HCT116 (cell line): Measurements from ENCODE around the gene CBLIF. TPM values are rescaled to one million over a fixed set of nuclear protein-coding genes. Genes with fewer than 3 reads are reported as not detected.
"Not testable (repeated sequence)": the region's sequence is repeated elsewhere in the genome, so short reads cannot be mapped to it uniquely, and the experiment has no call there.

Experiments used
- ATAC-seq: fragments of 200-7000 bp; cut with Tn5 transposase; 2 replicates; pipeline ENCODE4 v1.9.1; 2020; ENCODE audit warnings: mild to moderate bottlenecking, moderate library complexity
- BruUV-seq: library from RNA; stranded (reverse); fragments of 400-500 nt; replicated peaks from 2 replicates; lab custom pipeline; 2021; lab: Mats Ljungman, UMichigan
- CTCF ChIA-PET: fragments of 300-600 bp; sonication (Branson Sonifier 250); formaldehyde crosslinking; loops from one replicate; lab custom pipeline; 2021; ENCODE audit warnings: antibody characterized with exemption; lab: Charles Lee
- POLR2A ChIA-PET: fragments of 300-600, 350-600 bp; sonication (Branson Sonifier 250); formaldehyde crosslinking; loops from one replicate; lab custom pipeline; 2021; ENCODE audit warnings: antibody characterized with exemption; lab: Charles Lee
- RAD21 ChIA-PET, 2 experiments: fragments of 300-600 bp; sonication (Branson Sonifier 250); formaldehyde crosslinking; loops; one replicate each; lab custom pipeline; 2023; ENCODE audit warnings: low total read pairs in 2 of 2; ENCODE audit not compliant: uncharacterized antibody in 2 of 2, unreplicated experiment in 2 of 2, low non-redundant PET in 1 of 2; lab: Charles Lee
- DNase-seq: peaks from one replicate; pipeline ENCODE4 v3.0.0-alpha.2; 2010; ENCODE audit warnings: low read depth, low spot score
- H2AFZ ChIP-seq: fragments of 200-600 bp; shearing (Covaris generic), sonication (generic); 2 replicates; pipeline ENCODE4 v1.6.1; 2017; ENCODE audit warnings: low read depth, mixed run types, mixed read lengths, antibody characterized with exemption, low read length; ENCODE audit not compliant: poor library complexity, severe bottlenecking
- H3K27ac ChIP-seq: 2 replicates; pipeline ENCODE4 v1.5.1; 2012; ENCODE audit warnings: low read depth, low read length
- H3K27me3 ChIP-seq: fragments of 200-600 bp; sonication (generic); 2 replicates; pipeline ENCODE4 v1.6.1; 2016; ENCODE audit warnings: mixed run types, low read length, mixed read lengths; ENCODE audit not compliant: insufficient read depth
- H3K36me3 ChIP-seq, 2 experiments: fragments of 200-500 bp in 1 of 2; fragments of 200-600 bp in 1 of 2; sonication (Bioruptor generic) in 1 of 2; sonication (generic) in 1 of 2; 2 replicates each; pipeline versions ENCODE4 v1.5.1 to v1.6.1; 2014 to 2016; ENCODE audit warnings: low read length in 2 of 2, inconsistent platforms in 1 of 2, mixed read lengths in 1 of 2, mixed run types in 1 of 2; ENCODE audit not compliant: insufficient read depth in 2 of 2, control insufficient read depth in 1 of 2
- H3K4me1 ChIP-seq, 2 experiments: fragments of 200-600 bp in 1 of 2; sonication (generic) in 1 of 2; 2 replicates each; pipeline versions ENCODE4 v1.5.1 to v1.6.1; 2012 to 2017; ENCODE audit warnings: low read length in 2 of 2, inconsistent platforms in 1 of 2, mild to moderate bottlenecking in 1 of 2, mixed read lengths in 1 of 2, mixed run types in 1 of 2, moderate library complexity in 1 of 2; ENCODE audit not compliant: insufficient read depth in 2 of 2, control insufficient read depth in 1 of 2
- H3K4me2 ChIP-seq: fragments of 200-600 bp; sonication (generic); 2 replicates; pipeline ENCODE4 v1.6.1; 2017; ENCODE audit warnings: mixed run types, low read length, mixed read lengths
- H3K4me3 ChIP-seq, 2 experiments: fragments of 200-600 bp in 1 of 2; sonication (generic) in 1 of 2; replicated peaks in 1 of 2; 2 replicates each; pipeline ENCODE4 v1.5.1; 2011 to 2016; ENCODE audit warnings: low read length in 2 of 2, control low read depth in 1 of 2, low read depth in 1 of 2, mild to moderate bottlenecking in 1 of 2, mixed read lengths in 1 of 2, mixed run types in 1 of 2
- H3K79me2 ChIP-seq: fragments of 200-600 bp; sonication (generic); 2 replicates; pipeline ENCODE4 v1.6.1; 2017; ENCODE audit warnings: mild to moderate bottlenecking, mixed run types, low read length, moderate library complexity, mixed read lengths; ENCODE audit not compliant: insufficient read depth
- H3K9ac ChIP-seq: fragments of 200-600 bp; sonication (generic); 2 replicates; pipeline ENCODE4 v1.6.1; 2016; ENCODE audit warnings: low read length, mixed read lengths
- H3K9me2 ChIP-seq: fragments of 200-600 bp; sonication (generic), shearing (Covaris generic); 2 replicates; pipeline ENCODE4 v1.6.1; 2017; ENCODE audit warnings: mixed run types, mild to moderate bottlenecking, moderate library complexity; ENCODE audit not compliant: insufficient read depth
- H3K9me3 ChIP-seq, 2 experiments: fragments of 200-500 bp in 1 of 2; fragments of 200-600 bp in 1 of 2; sonication (Bioruptor generic) in 1 of 2; sonication (generic) in 1 of 2; 2 replicates each; pipeline ENCODE4 v1.6.1; 2014 to 2017; ENCODE audit warnings: low read length in 2 of 2, mixed read lengths in 2 of 2, inconsistent platforms in 1 of 2, low read depth in 1 of 2, mild to moderate bottlenecking in 1 of 2, mixed run types in 1 of 2, moderate library complexity in 1 of 2; ENCODE audit not compliant: control insufficient read depth in 1 of 2, insufficient read depth in 1 of 2
- H4K20me1 ChIP-seq: fragments of 200-600 bp; sonication (generic), shearing (Covaris generic); 2 replicates; pipeline ENCODE4 v1.6.1; 2017; ENCODE audit warnings: mixed run types, mild to moderate bottlenecking, moderate library complexity; ENCODE audit not compliant: insufficient read depth
- FOSL1 ChIP-seq: IDR thresholded peaks from 2 replicates; pipeline ENCODE4 v1.6.1; 2012; ENCODE audit warnings: low read depth
- POLR2A ChIP-seq: IDR thresholded peaks from 2 replicates; pipeline ENCODE4 v1.7.0; 2011; ENCODE audit warnings: borderline replicate concordance; ENCODE audit not compliant: insufficient read depth, insufficient read length; ENCODE audit errors: extremely low read depth
- RAD21 ChIP-seq: IDR thresholded peaks from 2 replicates; pipeline ENCODE4 v1.6.1; 2012; ENCODE audit warnings: low read depth, mild to moderate bottlenecking
- SP1 ChIP-seq: IDR thresholded peaks from 2 replicates; pipeline ENCODE4 v1.6.1; 2012; ENCODE audit warnings: low read depth
- ZFX ChIP-seq: fragments of 450-650 bp; IDR thresholded peaks from 2 replicates; pipeline ENCODE4 v1.6.1; 2017
- intact Hi-C: fragments of 100-400 bp; cut with micrococcal nuclease; formaldehyde crosslinking; loops from 2 replicates; pipeline ENCODE4 v1.10.0; 2022
- total RNA-seq: library from RNA; stranded (reverse); gene quantifications from one replicate; pipeline ENCODE4 v1.2.1, GENCODE V29; 2021; ENCODE audit not compliant: unreplicated experiment
- TF ChIP-seq, protein P1 (sequence below): IDR thresholded peaks from 2 replicates; pipeline ENCODE4 v1.6.1; 2012; ENCODE audit warnings: low read depth
- TF ChIP-seq, protein P2 (sequence below), 3 experiments: fragments of 200-600 bp in 1 of 3; sonication (generic) in 1 of 3; IDR thresholded peaks in 2 of 3; conservative IDR thresholded peaks in 1 of 3; 2 replicates each; pipeline ENCODE4 v1.5.1; 2012 to 2017; ENCODE audit warnings: low read depth in 2 of 3, low read length in 2 of 3, antibody characterized with exemption in 1 of 3, borderline replicate concordance in 1 of 3, control low read depth in 1 of 3, mild to moderate bottlenecking in 1 of 3, mixed read lengths in 1 of 3, mixed run types in 1 of 3, moderate library complexity in 1 of 3; ENCODE audit not compliant: insufficient read depth in 1 of 3

The CBLIF gene
- total RNA-seq, 1 experiment from 2014 or later = not detected

DNA sequence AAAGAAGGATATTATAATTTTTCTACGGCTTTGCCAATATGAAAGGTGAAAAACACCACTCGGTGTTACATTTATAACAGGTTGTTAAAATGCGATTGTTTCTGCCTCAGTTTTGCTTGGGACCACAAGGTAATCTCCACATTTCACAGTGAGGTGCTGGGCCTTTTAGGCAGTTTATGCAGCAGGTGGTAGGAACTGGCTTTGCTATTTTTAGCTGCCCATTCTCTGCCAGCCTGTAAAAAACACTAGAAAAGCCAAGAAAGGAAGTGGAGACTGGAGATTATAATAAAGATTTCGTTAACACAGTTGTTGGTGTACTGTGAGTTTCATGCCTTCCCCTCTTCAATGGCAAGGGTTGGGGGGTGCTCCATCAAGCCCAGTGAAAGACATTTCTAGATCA lies 26.7 kb downstream of the CBLIF start:
- RAD21 ChIA-PET = no interaction called here
- Histone ChIP-seq H3K79me2 (no peaks in the 10 kb centered on the region), H3K4me3 (no peak overlapping the region), H3K9me3 (no peaks in the 10 kb centered on the region), H2AFZ (no peak overlapping the region), H3K9ac (no peak overlapping the region), H3K4me1 (peaks cover 0 to 4% of the 10 kb centered on the region in 2 experiments; a peak in 1 of 4 replicates), H3K9me2 (no peaks in the 10 kb centered on the region), H3K27ac (no peak overlapping the region), H4K20me1 (no peaks in the 10 kb centered on the region), H3K4me2 (no peak overlapping the region), H3K36me3 (no peaks in the 10 kb centered on the region), H3K27me3 (no peaks in the 10 kb centered on the region)
- intact Hi-C loops = no loop called here
- DNase-seq = no peak
- BruUV-seq = no TSS peak
- no peak for ATAC-seq
- POLR2A ChIA-PET = no interaction called here
- CTCF ChIA-PET = interaction anchor here (0.7 kb wide), 1 partner anchor 101 kb away, joined by 4 read pairs; no protein-coding TSS in a partner anchor
- TF ChIP-seq FOSL1 = no peak
- no peak for TF ChIP-seq POLR2A
- no peak for TF ChIP-seq SP1
- TF ChIP-seq, protein P1, sequence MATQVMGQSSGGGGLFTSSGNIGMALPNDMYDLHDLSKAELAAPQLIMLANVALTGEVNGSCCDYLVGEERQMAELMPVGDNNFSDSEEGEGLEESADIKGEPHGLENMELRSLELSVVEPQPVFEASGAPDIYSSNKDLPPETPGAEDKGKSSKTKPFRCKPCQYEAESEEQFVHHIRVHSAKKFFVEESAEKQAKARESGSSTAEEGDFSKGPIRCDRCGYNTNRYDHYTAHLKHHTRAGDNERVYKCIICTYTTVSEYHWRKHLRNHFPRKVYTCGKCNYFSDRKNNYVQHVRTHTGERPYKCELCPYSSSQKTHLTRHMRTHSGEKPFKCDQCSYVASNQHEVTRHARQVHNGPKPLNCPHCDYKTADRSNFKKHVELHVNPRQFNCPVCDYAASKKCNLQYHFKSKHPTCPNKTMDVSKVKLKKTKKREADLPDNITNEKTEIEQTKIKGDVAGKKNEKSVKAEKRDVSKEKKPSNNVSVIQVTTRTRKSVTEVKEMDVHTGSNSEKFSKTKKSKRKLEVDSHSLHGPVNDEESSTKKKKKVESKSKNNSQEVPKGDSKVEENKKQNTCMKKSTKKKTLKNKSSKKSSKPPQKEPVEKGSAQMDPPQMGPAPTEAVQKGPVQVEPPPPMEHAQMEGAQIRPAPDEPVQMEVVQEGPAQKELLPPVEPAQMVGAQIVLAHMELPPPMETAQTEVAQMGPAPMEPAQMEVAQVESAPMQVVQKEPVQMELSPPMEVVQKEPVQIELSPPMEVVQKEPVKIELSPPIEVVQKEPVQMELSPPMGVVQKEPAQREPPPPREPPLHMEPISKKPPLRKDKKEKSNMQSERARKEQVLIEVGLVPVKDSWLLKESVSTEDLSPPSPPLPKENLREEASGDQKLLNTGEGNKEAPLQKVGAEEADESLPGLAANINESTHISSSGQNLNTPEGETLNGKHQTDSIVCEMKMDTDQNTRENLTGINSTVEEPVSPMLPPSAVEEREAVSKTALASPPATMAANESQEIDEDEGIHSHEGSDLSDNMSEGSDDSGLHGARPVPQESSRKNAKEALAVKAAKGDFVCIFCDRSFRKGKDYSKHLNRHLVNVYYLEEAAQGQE = no peak
- TF ChIP-seq, protein P2, sequence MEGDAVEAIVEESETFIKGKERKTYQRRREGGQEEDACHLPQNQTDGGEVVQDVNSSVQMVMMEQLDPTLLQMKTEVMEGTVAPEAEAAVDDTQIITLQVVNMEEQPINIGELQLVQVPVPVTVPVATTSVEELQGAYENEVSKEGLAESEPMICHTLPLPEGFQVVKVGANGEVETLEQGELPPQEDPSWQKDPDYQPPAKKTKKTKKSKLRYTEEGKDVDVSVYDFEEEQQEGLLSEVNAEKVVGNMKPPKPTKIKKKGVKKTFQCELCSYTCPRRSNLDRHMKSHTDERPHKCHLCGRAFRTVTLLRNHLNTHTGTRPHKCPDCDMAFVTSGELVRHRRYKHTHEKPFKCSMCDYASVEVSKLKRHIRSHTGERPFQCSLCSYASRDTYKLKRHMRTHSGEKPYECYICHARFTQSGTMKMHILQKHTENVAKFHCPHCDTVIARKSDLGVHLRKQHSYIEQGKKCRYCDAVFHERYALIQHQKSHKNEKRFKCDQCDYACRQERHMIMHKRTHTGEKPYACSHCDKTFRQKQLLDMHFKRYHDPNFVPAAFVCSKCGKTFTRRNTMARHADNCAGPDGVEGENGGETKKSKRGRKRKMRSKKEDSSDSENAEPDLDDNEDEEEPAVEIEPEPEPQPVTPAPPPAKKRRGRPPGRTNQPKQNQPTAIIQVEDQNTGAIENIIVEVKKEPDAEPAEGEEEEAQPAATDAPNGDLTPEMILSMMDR (IDR thresholded peaks at IDR 0.05 in 2 of 3, conservative IDR thresholded peaks at IDR 0.05 in 1 of 3; ENCODE audit: borderline replicate concordance in 1 of 3, insufficient read depth in 1 of 3, low read depth in 2 of 3, low read length in 2 of 3) = no peak
- no peak for TF ChIP-seq RAD21
- TF ChIP-seq ZFX = no peak

DNA sequence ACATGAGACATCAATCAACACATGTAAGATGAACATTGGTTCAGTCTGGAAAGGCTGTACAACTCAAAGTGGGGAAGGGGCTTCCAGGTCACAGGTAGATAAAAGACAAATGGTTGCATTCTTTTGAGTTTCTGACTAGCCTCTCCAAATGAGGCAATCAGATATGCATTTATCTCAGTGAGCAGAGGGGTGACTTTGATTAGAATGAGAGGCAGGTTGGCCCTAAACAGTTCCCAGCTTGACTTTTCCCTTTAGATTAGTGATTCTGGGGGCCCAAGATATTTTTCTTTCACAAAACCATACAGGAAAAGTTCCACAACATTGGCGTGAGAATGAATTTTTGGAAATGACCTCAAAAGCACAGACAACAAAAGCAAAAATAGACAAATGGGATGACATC lies 28.9 kb downstream of the CBLIF start:
- H3K4me3 ChIP-seq, H3K27ac ChIP-seq, H4K20me1 ChIP-seq, H2AFZ ChIP-seq, H3K9ac ChIP-seq, ATAC-seq, H3K9me3 ChIP-seq, H3K79me2 ChIP-seq, H3K4me1 ChIP-seq, intact Hi-C loops, RAD21 ChIA-PET, DNase-seq, H3K4me2 ChIP-seq, H3K9me2 ChIP-seq, H3K27me3 ChIP-seq, CTCF ChIA-PET, H3K36me3 ChIP-seq, BruUV-seq, POLR2A ChIA-PET: not testable (repeated sequence)
